Stimulated activated CD8-positive, alpha-beta memory T cell treated with anti-CD3 and anti-CD28 coated beads, Interleukin-7, amount 100 ng/mL, for 24 hours (primary cell): ENCODE measurements around the gene LIN7A.
"Not testable (repeated sequence)": the region's sequence is repeated elsewhere in the genome, so short reads cannot be mapped to it uniquely, and the experiment has no call there.

Source experiments
- DNase-seq: peaks from one replicate; pipeline ENCODE4 v3.0.0-alpha.2; 2020; ENCODE audit warnings: low read depth

LIN7A gene

GRCh38 chr12:80807640-80808288, 130.0 kb downstream of the LIN7A start:
- DNase-seq = no peak

GRCh38 chr12:80805106-80805505, 132.6 kb downstream of the LIN7A start:
- no peak for DNase-seq

- DNase-seq = no peak
Measured at GRCh38 chr12:80802652-80803400, 134.9 kb downstream of the LIN7A start.

GRCh38 chr12:80798281-80798680, 139.5 kb downstream of the LIN7A start:
- DNase-seq = no peak

GRCh38 chr12:80794551-80794950, 143.2 kb downstream of the LIN7A start:
- DNase-seq = no peak

- no peak for DNase-seq
Measured at GRCh38 chr12:80792861-80793260, 144.9 kb downstream of the LIN7A start.

- DNase-seq = no peak
Measured at GRCh38 chr12:80791863-80792262, 145.9 kb downstream of the LIN7A start.

GRCh38 chr12:80788407-80788806, 149.3 kb downstream of the LIN7A start:
- DNase-seq = not testable (repeated sequence)

- DNase-seq = not testable (repeated sequence)
Measured at GRCh38 chr12:80782963-80783470, 154.7 kb downstream of the LIN7A start.

- no peak for DNase-seq
Measured at GRCh38 chr12:80781313-80781712, 156.4 kb downstream of the LIN7A start.

- DNase-seq = no peak
Measured at GRCh38 chr12:80780746-80781145, 157.0 kb downstream of the LIN7A start.

- no peak for DNase-seq
Measured at GRCh38 chr12:80778005-80778541, 159.7 kb downstream of the LIN7A start.

- DNase-seq = no peak
Measured at GRCh38 chr12:80777587-80777986, 160.1 kb downstream of the LIN7A start.

- DNase-seq = no peak
Measured at GRCh38 chr12:80776706-80777105, 161.0 kb downstream of the LIN7A start.

- DNase-seq = no peak
Measured at GRCh38 chr12:80770958-80771357, 166.8 kb downstream of the LIN7A start.

GRCh38 chr12:80769553-80770140, 168.1 kb downstream of the LIN7A start:
- DNase-seq = no peak

GRCh38 chr12:80766897-80767296, 170.8 kb downstream of the LIN7A start:
- no peak for DNase-seq

GRCh38 chr12:80766210-80766609, 171.5 kb downstream of the LIN7A start:
- DNase-seq = no peak

- no peak for DNase-seq
Measured at GRCh38 chr12:80763874-80764273, 173.9 kb downstream of the LIN7A start.

- DNase-seq = no peak
Measured at GRCh38 chr12:80761838-80762237, 175.9 kb downstream of the LIN7A start.

GRCh38 chr12:80756875-80757274, 180.9 kb downstream of the LIN7A start:
- DNase-seq = no peak

GRCh38 chr12:80754274-80754673, 183.5 kb downstream of the LIN7A start:
- DNase-seq = no peak

GRCh38 chr12:80752464-80752863, 185.3 kb downstream of the LIN7A start:
- no peak for DNase-seq
